Jurkat, Clone E6-1 (cell line): Measurements from ENCODE around the gene LRRC25.
"Not testable (repeated sequence)": the region's sequence is repeated elsewhere in the genome, so short reads cannot be mapped to it uniquely, and the experiment has no call there.

ENCODE experiments used
- DNase-seq: peaks from one replicate; pipeline ENCODE4 v3.0.0-alpha.2; 2011; ENCODE audit warnings: low read depth, low spot score
- H3K4me3 ChIP-seq: 2 replicates; pipeline ENCODE4 v1.5.1; 2011; ENCODE audit warnings: mild to moderate bottlenecking, low read length, control low read depth, moderate library complexity

Gene LRRC25

DNA sequence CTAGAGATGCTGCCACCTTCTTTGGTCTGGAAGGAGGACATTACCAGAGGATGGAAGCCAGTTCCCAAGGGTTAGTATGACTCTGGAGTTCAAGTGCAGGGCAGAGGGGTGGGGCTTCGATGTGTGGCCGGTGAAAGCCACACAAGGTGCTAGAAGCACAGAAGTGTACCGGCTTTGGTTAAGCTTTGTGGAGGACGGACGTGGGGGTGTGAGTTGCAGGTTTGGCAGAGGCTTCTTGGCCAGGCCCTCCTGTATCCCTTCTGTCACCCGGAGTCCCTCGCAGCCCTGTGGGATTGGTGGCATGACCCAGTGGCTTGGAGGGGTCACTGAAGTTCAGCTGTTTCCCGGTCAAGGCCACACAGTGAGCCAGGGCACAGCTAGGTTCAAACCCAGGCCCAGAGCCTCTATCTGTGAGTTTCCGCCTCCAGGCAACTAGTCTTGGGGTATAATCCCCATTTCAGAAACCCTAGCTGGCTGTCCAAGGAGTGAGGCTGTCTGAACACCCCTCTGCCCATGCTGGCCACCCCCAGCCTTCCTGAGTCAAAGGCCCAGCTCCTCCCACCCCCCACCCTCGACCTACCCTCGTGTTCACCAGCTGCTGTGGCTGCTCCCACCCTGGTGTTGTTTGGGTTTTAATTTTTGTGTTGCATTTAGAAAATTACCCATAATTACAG, 17.2 kb upstream of the LRRC25 start:
- no peak for DNase-seq
- H3K4me3 ChIP-seq = no peak overlapping the region

DNA sequence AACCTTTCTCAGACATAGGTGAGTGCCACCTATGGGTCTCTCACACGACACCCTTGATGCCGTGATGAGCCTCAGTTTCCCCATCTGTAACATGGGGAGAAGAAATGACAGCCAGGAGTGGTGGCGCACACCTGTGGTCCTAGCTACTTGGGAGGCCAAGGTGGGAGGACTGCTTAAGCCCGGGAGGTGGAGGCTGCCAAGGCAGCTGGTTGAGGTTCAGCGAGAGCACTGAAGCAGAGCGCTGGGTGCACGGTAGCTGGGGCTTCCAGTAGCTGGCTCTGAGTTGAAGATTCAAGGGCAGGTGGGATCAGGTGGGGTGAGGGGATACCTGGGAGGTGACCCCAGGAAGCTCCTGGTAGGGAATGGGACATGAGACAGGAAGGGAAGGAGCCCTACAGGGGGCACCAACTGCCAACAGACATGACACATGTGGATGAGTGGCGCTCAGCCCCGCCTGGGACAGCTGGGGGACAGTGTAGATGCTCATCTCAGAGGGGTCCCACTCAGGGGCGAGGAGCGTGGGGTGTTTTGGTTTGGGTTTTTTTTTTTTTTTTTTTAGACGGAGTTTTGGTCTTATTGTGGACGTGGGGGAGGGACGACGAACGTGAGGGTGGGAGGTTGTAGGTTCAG, 15.3 kb upstream of the LRRC25 start:
- no peak for DNase-seq
- H3K4me3 ChIP-seq = no peak overlapping the region

GRCh38 chr19:18408053-18408476, 10.6 kb upstream of the LRRC25 start:
- H3K4me3 ChIP-seq = no peak overlapping the region
- no peak for DNase-seq

GRCh38 chr19:18406749-18407148, 9.3 kb upstream of the LRRC25 start:
- no peak for DNase-seq
- H3K4me3 ChIP-seq = no peak overlapping the region

GRCh38 chr19:18405754-18406153, 8.3 kb upstream of the LRRC25 start:
- H3K4me3 ChIP-seq, DNase-seq: not testable (repeated sequence)

- DNase-seq, H3K4me3 ChIP-seq: not testable (repeated sequence)
Observed at GRCh38 chr19:18402455-18403248, 5.2 kb upstream of the LRRC25 start.

DNA sequence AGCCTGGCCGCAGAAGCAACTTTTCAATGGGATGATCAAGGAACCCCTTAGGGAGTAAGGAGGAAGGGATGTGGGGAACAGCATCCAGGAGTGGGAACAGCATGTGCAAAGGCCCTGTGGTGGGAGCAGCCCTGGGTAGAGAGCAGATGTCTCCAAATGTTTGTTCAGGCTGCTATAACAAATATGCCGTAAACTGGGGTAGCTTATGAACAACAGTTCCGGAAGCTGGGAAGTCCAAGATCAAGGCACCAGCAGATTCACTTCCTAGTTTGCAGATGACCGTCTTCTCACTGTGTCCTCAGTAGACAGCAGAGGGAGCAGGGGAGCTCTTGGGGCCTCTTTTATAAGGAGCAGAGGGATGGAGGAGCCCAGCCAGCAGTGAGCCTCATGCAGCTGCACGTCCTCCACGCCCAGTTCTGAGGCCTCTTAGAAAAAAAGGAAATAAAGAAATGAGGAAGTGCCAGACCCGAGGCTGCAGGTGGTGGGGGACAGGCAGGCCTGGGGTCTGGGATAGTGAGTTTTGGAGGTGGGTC, 4.2 kb upstream of the LRRC25 start:
- no peak overlapping the region for H3K4me3 ChIP-seq

DNA sequence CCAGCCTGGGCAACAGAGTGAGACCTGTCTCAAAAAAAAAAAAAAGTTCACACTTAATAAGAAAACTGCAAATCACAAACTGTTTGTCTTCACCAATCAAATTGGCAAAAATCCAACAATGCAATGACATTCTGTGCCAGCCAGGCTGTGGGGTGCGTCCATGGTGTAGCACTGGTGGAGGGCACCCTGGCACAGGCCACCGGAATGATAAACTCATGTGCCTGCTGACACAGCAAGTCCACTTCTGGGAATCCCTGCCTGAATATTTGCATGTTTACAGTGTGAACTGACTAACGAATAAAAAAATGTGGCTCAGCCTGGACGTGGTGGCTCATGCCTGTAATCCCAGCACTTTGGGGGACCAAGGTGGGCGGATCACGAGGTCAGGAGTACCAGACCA, 1.6 kb upstream of the LRRC25 start:
- DNase-seq = no peak
- H3K4me3 ChIP-seq = no peak overlapping the region

More for the DNA sequence above, 4.2 kb upstream of the LRRC25 start:
- no peak for DNase-seq

- DNase-seq = no peak
- no peak overlapping the region for H3K4me3 ChIP-seq
Observed at GRCh38 chr19:18396471-18397241, 766 bp downstream of the LRRC25 start.

DNA sequence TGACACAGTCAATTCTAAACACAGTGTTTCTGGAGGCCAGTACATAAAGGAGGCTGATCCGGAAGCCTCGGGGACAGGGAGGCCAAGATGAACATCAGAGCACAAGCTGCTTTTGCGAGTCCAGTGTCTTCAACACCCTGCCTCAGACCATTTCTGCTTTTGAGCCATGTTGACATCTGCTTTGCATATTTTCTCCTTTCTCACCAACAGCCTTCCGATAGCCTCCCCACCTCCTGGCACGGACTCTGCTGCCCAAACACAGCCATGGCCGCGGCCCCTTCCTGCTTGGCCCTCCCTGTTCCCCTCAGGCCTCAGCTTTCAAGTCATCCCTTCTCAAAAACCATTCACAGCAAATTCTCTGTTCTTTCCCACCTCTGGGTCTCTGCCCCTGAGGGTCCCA, 3.6 kb downstream of the LRRC25 start:
- no peak overlapping the region for H3K4me3 ChIP-seq
- DNase-seq = no peak

GRCh38 chr19:18392926-18393325, 4.5 kb downstream of the LRRC25 start:
- no peak for DNase-seq
- no peak overlapping the region for H3K4me3 ChIP-seq

DNA sequence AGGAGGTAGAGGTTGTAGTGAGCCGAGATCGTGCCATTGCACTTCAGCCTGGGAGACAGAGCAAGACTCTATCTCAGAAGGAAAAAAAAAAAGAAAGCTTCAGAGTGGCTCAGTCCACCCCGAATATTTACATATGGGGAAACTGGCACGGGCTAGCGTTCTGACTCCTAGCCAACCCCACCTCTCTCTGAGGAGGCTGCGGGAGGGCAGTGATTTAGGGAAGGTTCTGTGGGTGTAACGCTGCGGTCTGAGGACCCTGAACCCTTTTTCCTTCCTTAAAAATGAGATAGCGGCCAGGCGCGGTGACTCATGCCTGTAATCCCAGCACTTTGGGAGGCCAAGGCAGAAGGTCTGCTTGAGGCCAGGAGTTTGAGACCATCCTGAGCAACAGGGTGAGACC, 5.0 kb downstream of the LRRC25 start:
- H3K4me3 ChIP-seq = no peak overlapping the region
- no peak for DNase-seq

DNA sequence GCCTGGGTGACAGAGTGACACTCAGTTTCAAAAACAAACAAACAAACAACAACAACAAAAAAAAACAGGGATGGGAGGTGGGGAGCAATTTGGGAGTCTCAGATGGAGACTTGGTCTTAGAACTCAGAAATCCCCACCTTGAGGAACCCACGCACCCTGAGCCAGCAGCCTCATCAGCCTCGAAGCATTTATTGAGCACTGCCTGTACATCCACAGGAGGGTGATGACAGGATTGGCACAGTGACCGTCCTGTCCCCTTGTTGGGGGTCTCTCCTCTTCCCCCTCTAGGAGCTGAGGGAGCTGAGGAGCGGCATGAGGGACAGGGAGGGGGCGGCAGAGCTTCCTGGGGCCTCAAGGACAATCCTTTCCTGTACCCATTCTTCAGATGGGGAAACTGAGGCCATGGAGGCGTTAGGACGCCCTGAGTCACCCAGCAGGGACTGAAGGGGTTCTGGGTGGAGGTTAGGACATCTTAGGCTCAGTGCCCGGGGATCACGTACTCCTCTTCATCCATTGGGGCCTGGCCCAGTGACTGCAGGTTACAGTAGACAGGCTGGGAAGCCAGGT, 5.8 kb downstream of the LRRC25 start:
- no peak for DNase-seq
- no peak overlapping the region for H3K4me3 ChIP-seq

- no peak overlapping the region for H3K4me3 ChIP-seq
- DNase-seq = no peak
Observed at GRCh38 chr19:18390065-18390907, 7.1 kb downstream of the LRRC25 start.

DNA sequence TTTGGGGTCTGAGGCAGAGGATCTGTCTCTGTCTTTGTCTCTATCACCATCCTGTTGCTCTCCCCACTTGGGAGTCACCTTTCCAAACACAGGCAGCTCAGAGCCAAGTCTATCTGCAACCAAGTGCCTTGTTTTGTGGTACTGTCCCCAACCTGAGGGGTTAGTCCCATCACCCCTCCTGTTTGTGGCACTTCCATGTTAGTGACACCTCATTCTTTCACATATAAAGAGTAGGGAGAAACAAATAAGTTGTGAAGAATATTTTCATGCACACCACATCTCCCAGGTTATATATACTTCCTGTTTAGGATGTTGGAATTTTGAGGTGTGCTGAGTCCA, 7.7 kb downstream of the LRRC25 start:
- DNase-seq = no peak
- H3K4me3 ChIP-seq = no peak overlapping the region

- H3K4me3 ChIP-seq = peak overlapping the region; percentile 48
- no peak for DNase-seq
Observed at GRCh38 chr19:18388960-18389725, 8.3 kb downstream of the LRRC25 start.

DNA sequence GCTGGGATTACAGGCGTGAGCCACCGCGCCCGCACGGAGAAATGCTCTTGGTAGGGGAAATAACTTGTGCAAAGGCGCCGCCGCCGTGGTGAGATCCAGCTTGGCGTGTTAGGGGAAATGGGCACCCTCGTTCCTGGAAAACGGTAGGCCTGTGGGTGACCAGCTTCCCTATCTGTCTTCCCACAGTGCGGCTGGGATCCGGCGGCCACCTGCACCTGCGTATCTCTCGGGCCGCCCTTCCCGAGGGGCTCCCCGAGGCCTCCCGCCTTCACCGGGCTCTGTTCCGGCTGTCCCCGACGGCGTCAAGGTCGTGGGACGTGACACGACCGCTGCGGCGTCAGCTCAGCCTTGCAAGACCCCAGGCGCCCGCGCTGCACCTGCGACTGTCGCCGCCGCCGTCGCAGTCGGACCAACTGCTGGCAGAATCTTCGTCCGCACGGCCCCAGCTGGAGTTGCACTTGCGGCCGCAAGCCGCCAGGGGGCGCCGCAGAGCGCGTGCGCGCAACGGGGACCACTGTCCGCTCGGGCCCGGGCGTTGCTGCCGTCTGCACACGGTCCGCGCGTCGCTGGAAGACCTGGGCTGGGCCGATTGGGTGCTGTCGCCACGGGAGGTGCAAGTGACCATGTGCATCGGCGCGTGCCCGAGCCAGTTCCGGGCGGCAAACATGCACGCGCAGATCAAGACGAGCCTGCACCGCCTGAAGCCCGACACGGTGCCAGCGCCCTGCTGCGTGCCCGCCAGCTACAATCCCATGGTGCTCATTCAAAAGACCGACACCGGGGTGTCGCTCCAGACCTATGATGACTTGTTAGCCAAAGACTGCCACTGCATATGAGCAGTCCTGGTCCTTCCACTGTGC, 9.1 kb downstream of the LRRC25 start:
- peak overlapping the region; percentile 48 for H3K4me3 ChIP-seq
- peak; percentile 48 for DNase-seq
